Small intestine (tissue), 7 donors: Measurements from ENCODE around the gene IL17B. TPM values are rescaled to one million over a fixed set of nuclear protein-coding genes. Genes with fewer than 3 reads are reported as not detected.

Experiments used
- DNase-seq, 2 donors: peaks; one replicate each; pipeline versions ENCODE4 v3.0.0 to v3.0.0-alpha.2; 2013
- FAIRE-seq: peaks from 2 replicates; lab custom pipeline; 2012; peaks lifted over from hg19 to GRCh38; lab: Jason Lieb, UNC
- H3K27ac ChIP-seq, 3 donors: one replicate each; pipeline ENCODE4 v1.5.1; 2013; ENCODE audit warnings: low read length in 2 of 3, mild to moderate bottlenecking in 2 of 3, control low read depth in 1 of 3, inconsistent platforms in 1 of 3, low read depth in 1 of 3, moderate library complexity in 1 of 3
- H3K27me3 ChIP-seq, 3 donors: one replicate each; pipeline ENCODE4 v1.6.1; 2013; ENCODE audit warnings: low read length in 3 of 3, inconsistent platforms in 1 of 3; ENCODE audit not compliant: control insufficient read depth in 3 of 3, insufficient read depth in 3 of 3
- H3K36me3 ChIP-seq, 3 donors: one replicate each; pipeline ENCODE4 v1.6.1; 2013; ENCODE audit warnings: low read length in 3 of 3, inconsistent platforms in 1 of 3, low read depth in 1 of 3, mild to moderate bottlenecking in 1 of 3, moderate library complexity in 1 of 3; ENCODE audit not compliant: control insufficient read depth in 3 of 3, insufficient read depth in 2 of 3
- H3K4me1 ChIP-seq, 3 donors: one replicate each; pipeline ENCODE4 v1.6.1; 2013; ENCODE audit warnings: low read length in 2 of 3, inconsistent platforms in 1 of 3, low read depth in 1 of 3, mild to moderate bottlenecking in 1 of 3, moderate library complexity in 1 of 3; ENCODE audit not compliant: control insufficient read depth in 3 of 3, insufficient read depth in 2 of 3
- H3K4me3 ChIP-seq, 3 donors: one replicate each; pipeline ENCODE4 v1.5.1; 2013; ENCODE audit warnings: low read length in 3 of 3, control low read depth in 1 of 3, inconsistent platforms in 1 of 3, low read depth in 1 of 3, mild to moderate bottlenecking in 1 of 3, moderate library complexity in 1 of 3
- H3K9me3 ChIP-seq, 2 donors: one replicate each; pipeline ENCODE4 v1.6.1; 2013; ENCODE audit warnings: low read depth in 1 of 2, low read length in 1 of 2; ENCODE audit not compliant: control insufficient read depth in 2 of 2, insufficient read depth in 1 of 2
- WGBS, 3 donors: extraction: QIAGEN DNeasy Blood & Tissue Kit; methylation state at CpG; one replicate each; pipeline ENCODE4 v1.1.7; 2013; 5-methylcytosine and 5-hydroxymethylcytosine counted together
- polyA plus RNA-seq, 4 donors: library from polyadenylated mRNA; stranded (reverse) in 3 of 4; unstranded in 1 of 4; fragments of 200-250 nt in 3 of 4; fragments of 120-200 nt in 1 of 4; gene quantifications; one replicate each; pipeline versions ENCODE4 v1.2.1 to v1.2.3, GENCODE V29; 2013
- donor health status: healthy with polysubstance abuse.
- donor health status: control.
- donor health status: control.
- donor health status: Bipolar disorder and iron deficiency.
- donor health status: healthy.

IL17B gene
- polyA plus RNA-seq, 4 donors = 0.98 to 2.1 TPM; not detected in 2

DNA sequence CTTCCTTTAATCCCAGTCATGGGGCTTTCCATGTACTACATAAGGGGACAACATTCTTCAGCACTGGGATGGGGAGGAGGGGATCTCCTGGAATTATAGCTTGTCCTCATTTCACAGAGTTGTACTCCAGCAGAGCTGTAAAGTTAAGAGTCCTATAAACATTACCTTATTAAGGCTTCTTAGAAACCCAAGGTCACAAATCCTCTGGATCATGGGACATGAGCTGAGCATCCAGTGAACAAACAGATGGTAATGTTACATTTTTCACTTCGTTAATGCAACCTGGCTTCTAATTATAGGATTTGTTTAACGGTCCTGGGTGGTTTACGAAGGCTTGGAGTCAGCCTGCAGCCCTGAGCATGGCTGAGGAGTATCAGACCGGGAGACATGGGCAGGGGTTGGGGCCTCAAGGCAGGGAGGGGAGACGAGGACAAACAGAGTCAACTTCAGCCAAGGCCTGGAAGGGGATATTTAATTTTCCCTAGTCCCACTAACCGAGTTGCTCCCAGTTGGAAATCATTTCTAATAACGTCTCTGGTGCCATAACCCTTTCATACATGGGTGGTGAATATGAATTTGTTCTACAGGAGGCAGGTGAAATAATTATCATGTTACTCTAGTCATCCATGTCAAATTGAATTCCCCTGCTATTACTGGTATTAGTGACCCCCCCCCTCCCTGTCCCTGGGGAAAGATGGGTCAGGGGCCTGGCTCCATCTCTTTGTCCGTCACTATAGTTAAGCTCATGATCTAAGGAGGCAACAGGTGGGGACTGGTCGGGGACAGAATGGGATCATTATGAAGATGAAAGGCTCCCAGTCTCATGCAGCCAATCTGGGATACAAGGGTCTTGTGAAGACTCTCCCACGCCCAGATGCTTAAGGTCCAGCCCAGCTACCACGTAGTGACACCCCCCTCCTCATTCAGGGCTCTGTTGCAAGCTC is 10.7 kb upstream of the IL17B start:
- no peak overlapping the region for H3K4me3 ChIP-seq
- no peaks in the 10 kb centered on the region for H3K36me3 ChIP-seq
- peak in 1 of 2 donors; percentile 45 for DNase-seq
- H3K27ac ChIP-seq = peak overlapping the region in 2 of 3 donors; percentile 40 to 67
- no peak for FAIRE-seq
- WGBS, 3 donors = 65 to 73% (median 66%) methylated on average over 11 of the region's 11 CpGs
- H3K9me3 ChIP-seq = peaks cover 0 to 2% of the 10 kb centered on the region in 2 donors
- H3K27me3 ChIP-seq = no peaks in the 10 kb centered on the region
- H3K4me1 ChIP-seq = peaks cover 0 to 17% (median 0%) of the 10 kb centered on the region in 3 donors

DNA sequence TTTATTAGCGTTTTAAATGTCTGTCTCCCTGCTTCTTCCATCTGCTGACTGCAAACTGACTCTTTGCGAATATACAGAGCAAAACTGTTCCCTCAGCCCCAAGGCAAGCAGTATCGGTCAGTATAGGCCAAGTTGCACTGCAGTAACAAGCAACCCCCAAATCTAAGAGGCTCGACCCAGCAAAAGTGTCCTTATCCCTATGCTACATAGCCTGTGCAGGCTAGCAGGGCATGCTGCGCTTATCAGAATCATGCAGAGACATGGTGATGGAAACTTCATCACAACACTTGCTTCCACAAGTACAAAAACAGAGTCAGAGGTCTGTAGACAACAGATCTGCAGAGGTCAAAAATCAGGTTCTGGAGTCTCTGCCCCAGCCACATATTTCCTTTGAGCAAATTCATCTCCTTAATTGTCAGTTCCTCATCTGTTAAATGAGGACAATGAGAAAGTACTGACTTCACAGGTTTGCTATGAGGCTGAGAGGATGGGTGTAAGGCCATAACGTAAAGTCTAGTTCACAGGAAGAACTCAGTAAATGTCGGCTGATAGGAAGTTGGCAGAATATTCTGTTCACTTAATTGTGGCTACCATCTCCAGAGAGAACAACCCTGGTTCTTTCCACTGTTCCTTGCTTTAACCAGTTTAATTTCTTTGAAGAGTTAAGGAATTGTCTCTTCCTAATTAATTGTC is 9.6 kb upstream of the IL17B start:
- Histone ChIP-seq H3K36me3 (no peaks in the 10 kb centered on the region), H3K4me1 (peaks cover 0 to 17% (median 0%) of the 10 kb centered on the region in 3 donors), H3K27ac (peak overlapping the region in 1 of 3 donors; percentile 87), H3K27me3 (no peaks in the 10 kb centered on the region), H3K4me3 (no peak overlapping the region), H3K9me3 (peaks cover 0 to 2% of the 10 kb centered on the region in 2 donors)
- DNase-seq = no peak
- FAIRE-seq = no peak
- WGBS, 3 donors = 72 to 90% (median 78%) methylated on average over 7 of the region's 7 CpGs

DNA sequence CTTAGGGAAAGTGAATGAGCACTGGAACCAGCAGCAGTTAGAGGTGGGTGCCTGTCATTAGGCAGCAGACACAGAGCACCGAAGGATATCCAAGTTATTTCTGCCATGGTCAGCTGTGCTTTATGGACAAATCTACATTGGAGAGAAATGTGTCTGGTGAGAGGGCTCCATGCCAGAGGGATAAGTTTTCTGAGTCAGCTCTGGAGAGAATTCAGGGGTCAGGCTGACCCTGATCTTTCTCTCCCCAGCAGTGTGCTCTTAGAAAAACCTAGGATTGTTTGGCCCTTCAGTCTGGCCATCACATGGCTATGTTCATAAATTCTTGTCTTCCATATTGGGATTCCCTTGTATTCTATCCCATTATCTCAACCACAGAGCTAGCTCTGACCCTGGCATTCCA is 8.9 kb upstream of the IL17B start:
- Histone ChIP-seq H3K9me3 (peaks cover 0 to 2% of the 10 kb centered on the region in 2 donors), H3K27me3 (no peaks in the 10 kb centered on the region), H3K36me3 (no peaks in the 10 kb centered on the region), H3K4me3 (no peak overlapping the region), H3K27ac (peak overlapping the region in 2 of 3 donors; percentile 44 to 87), H3K4me1 (peaks cover 0 to 17% (median 0%) of the 10 kb centered on the region in 3 donors)
- no peak for FAIRE-seq
- WGBS, 3 donors = 52 to 85% (median 59%) methylated on average over 1 of the region's 1 CpG
- DNase-seq = no peak

DNA sequence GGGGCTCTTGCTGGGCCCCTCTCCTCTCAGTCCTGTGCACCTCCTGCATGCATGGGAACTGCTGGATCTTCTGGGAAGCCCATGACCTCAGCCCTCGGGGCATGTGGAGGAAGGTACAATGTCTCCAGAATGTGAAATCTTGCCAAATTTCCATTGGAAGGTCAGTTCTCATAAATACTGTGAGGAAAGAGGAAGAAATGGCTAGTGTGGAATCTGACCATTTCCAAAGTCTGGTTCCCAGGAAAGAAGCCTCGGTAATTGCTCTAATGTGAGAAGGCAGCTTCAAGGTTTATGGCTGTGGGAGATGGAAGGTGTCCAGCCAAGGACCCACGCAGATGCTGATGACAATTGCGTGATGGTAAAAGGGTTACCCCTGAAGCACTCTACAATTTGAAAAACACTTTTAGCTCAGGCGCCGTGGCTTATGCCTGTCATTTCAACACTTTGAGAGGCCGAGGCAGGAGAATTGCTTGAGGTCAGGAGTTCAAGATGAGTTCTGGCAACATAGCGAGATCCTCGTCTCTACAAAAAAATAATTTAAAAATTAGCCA is 8.1 kb upstream of the IL17B start:
- DNase-seq = no peak
- Histone ChIP-seq H3K27me3 (no peaks in the 10 kb centered on the region), H3K27ac (peak overlapping the region in 2 of 3 donors; percentile 43 to 87), H3K4me1 (peaks cover 0 to 17% (median 0%) of the 10 kb centered on the region in 3 donors), H3K36me3 (no peaks in the 10 kb centered on the region), H3K9me3 (peaks cover 0 to 2% of the 10 kb centered on the region in 2 donors), H3K4me3 (no peak overlapping the region)
- FAIRE-seq = no peak
- 64 to 75% (median 73%) methylated on average over 9 of the region's 9 CpGs for WGBS, 3 donors

DNA sequence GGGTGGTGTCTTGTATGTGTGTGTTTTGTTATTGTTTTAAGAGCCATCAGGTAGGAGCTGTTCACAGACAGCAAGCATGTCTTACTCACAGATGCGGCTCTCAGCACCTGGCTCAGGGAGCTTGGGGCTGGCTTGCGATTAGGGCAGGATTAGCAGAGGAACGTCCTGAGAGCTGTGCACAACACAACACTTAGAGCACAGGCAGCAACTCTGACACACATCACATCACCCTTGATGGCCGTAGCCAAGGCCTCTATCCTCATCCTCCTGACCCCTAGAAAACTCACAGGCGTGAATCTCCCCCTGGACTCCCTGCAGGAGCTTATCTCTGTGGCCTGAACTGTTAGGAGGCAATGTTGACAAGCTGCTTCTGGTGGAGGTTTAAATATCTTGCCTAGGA is 7.1 kb upstream of the IL17B start:
- H3K27ac ChIP-seq = peak overlapping the region in 2 of 3 donors; percentile 57 to 87
- peaks cover 0 to 20% (median 0%) of the 10 kb centered on the region in 3 donors for H3K4me1 ChIP-seq
- FAIRE-seq = no peak
- peaks cover 0 to 2% of the 10 kb centered on the region in 2 donors for H3K9me3 ChIP-seq
- no peaks in the 10 kb centered on the region for H3K27me3 ChIP-seq
- WGBS, 3 donors = 70 to 77% (median 73%) methylated on average over 5 of the region's 5 CpGs
- DNase-seq = no peak
- H3K4me3 ChIP-seq = no peak overlapping the region
- H3K36me3 ChIP-seq = no peaks in the 10 kb centered on the region

DNA sequence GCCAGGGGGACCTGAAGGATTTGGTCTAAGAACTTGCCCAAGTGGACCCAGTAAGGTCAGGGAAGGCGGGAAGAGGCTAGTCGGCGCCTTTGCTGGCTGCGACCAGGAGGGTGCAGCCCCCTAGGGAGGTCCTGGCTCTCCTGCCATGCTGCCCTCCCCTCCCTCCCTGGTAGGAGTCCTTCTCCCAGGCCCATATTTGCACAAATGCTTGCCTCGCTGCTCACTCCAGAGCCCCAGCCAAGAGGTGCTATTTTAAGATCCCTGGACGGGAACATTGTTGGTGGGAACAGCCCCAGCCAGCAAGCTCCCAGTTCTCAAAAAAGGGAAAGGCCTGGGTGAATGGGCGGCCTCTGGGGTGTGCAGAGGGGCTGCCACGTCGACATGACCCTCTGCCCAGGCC is 4.3 kb upstream of the IL17B start:
- FAIRE-seq = no peak
- Histone ChIP-seq H3K27me3 (peaks cover 0 to 3% (median 0%) of the 10 kb centered on the region in 3 donors), H3K27ac (peak overlapping the region in 2 of 3 donors; percentile 53 to 86), H3K36me3 (no peaks in the 10 kb centered on the region), H3K9me3 (peaks cover 0 to under 1% of the 10 kb centered on the region in 2 donors), H3K4me3 (no peak overlapping the region), H3K4me1 (peaks cover 0 to 23% (median 0%) of the 10 kb centered on the region in 3 donors)
- DNase-seq = no peak
- 73 to 93% (median 88%) methylated on average over 9 of the region's 9 CpGs for WGBS, 3 donors

DNA sequence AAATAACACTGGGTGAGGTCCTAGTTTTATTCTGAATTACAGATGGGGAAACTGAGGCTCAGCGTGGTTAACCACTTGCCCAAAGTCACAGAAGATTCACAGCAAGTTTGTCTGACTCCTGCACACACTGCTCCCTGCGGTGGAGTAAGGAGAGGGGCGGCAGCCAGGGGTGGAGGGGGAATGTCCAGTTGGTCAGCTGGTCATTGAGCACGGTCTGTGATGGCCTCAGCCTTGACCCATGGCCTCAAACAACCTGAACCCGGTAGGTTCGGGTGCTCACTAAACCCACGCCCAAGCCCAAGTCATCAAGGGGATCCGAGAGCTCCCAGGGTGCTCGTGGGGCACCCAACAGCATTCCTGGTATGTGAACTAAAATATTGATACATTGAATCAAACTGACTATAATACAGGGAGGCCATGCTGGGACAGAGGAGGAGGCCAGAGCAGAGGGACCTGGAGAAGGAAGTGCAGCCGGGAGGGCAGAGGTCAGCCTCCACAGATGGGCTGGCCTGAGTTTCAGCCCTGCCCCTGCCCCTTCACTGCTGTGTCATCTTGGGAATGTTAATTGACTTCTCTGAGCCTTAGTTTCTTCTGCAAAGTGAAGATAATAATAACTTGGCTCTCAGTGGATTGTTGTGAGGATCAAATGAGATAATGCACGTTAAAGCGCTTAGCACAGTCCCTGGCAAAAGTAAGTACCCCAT is 3.6 kb upstream of the IL17B start:
- 76 to 81% (median 81%) methylated on average over 12 of the region's 12 CpGs for WGBS, 3 donors
- Histone ChIP-seq H3K4me3 (no peak overlapping the region), H3K27ac (peak overlapping the region in 2 of 3 donors; percentile 53 to 86), H3K27me3 (peaks cover 0 to 3% (median 0%) of the 10 kb centered on the region in 3 donors), H3K9me3 (no peaks in the 10 kb centered on the region), H3K4me1 (peaks cover 0 to 20% (median 0%) of the 10 kb centered on the region in 3 donors), H3K36me3 (no peaks in the 10 kb centered on the region)
- FAIRE-seq (no peak), DNase-seq (no peak)
